Measurements from ENCODE around the gene PTPRE.

The PTPRE gene

GRCh38 chr10:128001363-128001745 lies 94.5 kb downstream of the PTPRE start:
- no peak for DNase-seq (ENCODE audit: low spot score)

- no peak for DNase-seq (ENCODE audit: low spot score)
These were observed 94.9 kb downstream of the PTPRE start for GRCh38 chr10:128001849-128002248.

GRCh38 chr10:128003521-128003920 lies 96.6 kb downstream of the PTPRE start:
- no peak for DNase-seq (ENCODE audit: low spot score)

- no peak for DNase-seq (ENCODE audit: low spot score)
These were observed 99.0 kb downstream of the PTPRE start for GRCh38 chr10:128005858-128006257.

- no peak for DNase-seq (ENCODE audit: low spot score)
These were observed 100.2 kb downstream of the PTPRE start for GRCh38 chr10:128007056-128007455.

GRCh38 chr10:128007971-128008370 lies 101.1 kb downstream of the PTPRE start:
- DNase-seq (ENCODE audit: low spot score), result no peak

- DNase-seq (ENCODE audit: low spot score), result no peak
These were observed 101.8 kb downstream of the PTPRE start for GRCh38 chr10:128008521-128009250.

- no peak for DNase-seq (ENCODE audit: low spot score)
These were observed 102.6 kb downstream of the PTPRE start for GRCh38 chr10:128009372-128010126.

GRCh38 chr10:128011059-128011979 lies 104.4 kb downstream of the PTPRE start:
- DNase-seq (ENCODE audit: low spot score), result peak; percentile 79

- no peak for DNase-seq (ENCODE audit: low spot score)
These were observed 106.7 kb downstream of the PTPRE start for GRCh38 chr10:128013626-128014025.

GRCh38 chr10:128014236-128014635 lies 107.3 kb downstream of the PTPRE start:
- no peak for DNase-seq (ENCODE audit: low spot score)

GRCh38 chr10:128016423-128017060 lies 109.6 kb downstream of the PTPRE start:
- DNase-seq (ENCODE audit: low spot score), result no peak

- DNase-seq (ENCODE audit: low spot score), result no peak
These were observed 110.9 kb downstream of the PTPRE start for GRCh38 chr10:128017822-128018221.

GRCh38 chr10:128018236-128018635 lies 111.3 kb downstream of the PTPRE start:
- no peak for DNase-seq (ENCODE audit: low spot score)

GRCh38 chr10:128018691-128019090 lies 111.8 kb downstream of the PTPRE start:
- DNase-seq (ENCODE audit: low spot score), result no peak

- no peak for DNase-seq (ENCODE audit: low spot score)
These were observed 115.6 kb downstream of the PTPRE start for GRCh38 chr10:128022261-128023196.

GRCh38 chr10:128024426-128024825 lies 117.5 kb downstream of the PTPRE start:
- no peak for DNase-seq (ENCODE audit: low spot score)

- DNase-seq (ENCODE audit: low spot score), result no peak
These were observed 118.5 kb downstream of the PTPRE start for GRCh38 chr10:128025437-128025836.

- no peak for DNase-seq (ENCODE audit: low spot score)
These were observed 119.0 kb downstream of the PTPRE start for GRCh38 chr10:128025951-128026350.

GRCh38 chr10:128026615-128027300 lies 119.9 kb downstream of the PTPRE start:
- no peak for DNase-seq (ENCODE audit: low spot score)

All from hematopoietic multipotent progenitor cell treated with erythropoietin and hydrocortisone succinate and interleukin-3 and kit ligand, for 15 days (in vitro differentiated cells).